Kidney epithelial cell (primary cell): Measurements from ENCODE around the gene NOCT. TPM values are rescaled to one million over a fixed set of nuclear protein-coding genes. Genes with fewer than 3 reads are reported as not detected.
A peak's percentile ranks its signal among the peaks of the same experiment; 100 is the strongest.
"Not testable (repeated sequence)": the region's sequence is repeated elsewhere in the genome, so short reads cannot be mapped to it uniquely, and the experiment has no call there.

Experiments
- DNase-seq: peaks from one replicate; pipeline ENCODE4 v3.0.0-alpha.2; 2010; ENCODE audit warnings: low read depth
- H3K27me3 ChIP-seq: 2 replicates; pipeline ENCODE4 v1.6.0; 2011; ENCODE audit warnings: low read length; ENCODE audit not compliant: control insufficient read depth, insufficient read depth
- H3K36me3 ChIP-seq: 2 replicates; pipeline ENCODE4 v1.5.1; 2011; ENCODE audit warnings: low read length; ENCODE audit not compliant: control insufficient read depth, insufficient read depth
- H3K4me3 ChIP-seq: 2 replicates; pipeline ENCODE4 v1.5.1; 2011; ENCODE audit warnings: low read depth, mild to moderate bottlenecking, control low read depth, low read length
- total RNA-seq: library from RNA; depleted of rRNA; stranded (reverse); fragments of >200 nt; gene quantifications from 2 replicates; pipeline ENCODE4 v1.2.3, GENCODE V29; 2015
- TF ChIP-seq, protein P1 (sequence below): IDR thresholded peaks from 2 replicates; pipeline ENCODE4 v1.5.1; 2011; ENCODE audit warnings: mild to moderate bottlenecking, moderate library complexity, low read length, control low read depth, inconsistent platforms; ENCODE audit not compliant: insufficient read depth, poor library complexity, severe bottlenecking

Gene NOCT
- total RNA-seq, 1 donor from 2014 or later: 37.5 TPM

DNA sequence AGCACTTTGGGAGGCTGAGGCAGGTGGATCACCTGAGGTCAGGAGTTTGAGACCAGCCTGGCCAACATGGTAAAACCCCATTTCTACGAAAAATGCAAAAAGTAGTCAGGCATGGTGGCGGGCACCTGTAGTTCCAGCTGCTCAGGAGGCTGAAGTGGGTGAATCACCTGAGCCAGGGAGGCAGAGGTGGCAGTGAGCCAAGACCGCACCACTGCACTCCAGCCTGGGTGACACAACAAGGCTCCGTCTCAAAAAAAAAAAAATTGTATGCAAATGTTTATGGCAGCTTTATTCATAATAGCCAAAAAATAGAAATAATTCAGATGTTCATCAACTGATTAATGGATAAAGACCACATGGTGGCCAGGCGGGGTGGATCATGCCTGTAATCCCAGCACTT lies 9.8 kb upstream of the NOCT start:
- Histone ChIP-seq H3K4me3 (no peak overlapping the region), H3K36me3 (no peaks in the 10 kb centered on the region), H3K27me3 (no peaks in the 10 kb centered on the region)
- DNase-seq: no peak
- TF ChIP-seq, protein P1, sequence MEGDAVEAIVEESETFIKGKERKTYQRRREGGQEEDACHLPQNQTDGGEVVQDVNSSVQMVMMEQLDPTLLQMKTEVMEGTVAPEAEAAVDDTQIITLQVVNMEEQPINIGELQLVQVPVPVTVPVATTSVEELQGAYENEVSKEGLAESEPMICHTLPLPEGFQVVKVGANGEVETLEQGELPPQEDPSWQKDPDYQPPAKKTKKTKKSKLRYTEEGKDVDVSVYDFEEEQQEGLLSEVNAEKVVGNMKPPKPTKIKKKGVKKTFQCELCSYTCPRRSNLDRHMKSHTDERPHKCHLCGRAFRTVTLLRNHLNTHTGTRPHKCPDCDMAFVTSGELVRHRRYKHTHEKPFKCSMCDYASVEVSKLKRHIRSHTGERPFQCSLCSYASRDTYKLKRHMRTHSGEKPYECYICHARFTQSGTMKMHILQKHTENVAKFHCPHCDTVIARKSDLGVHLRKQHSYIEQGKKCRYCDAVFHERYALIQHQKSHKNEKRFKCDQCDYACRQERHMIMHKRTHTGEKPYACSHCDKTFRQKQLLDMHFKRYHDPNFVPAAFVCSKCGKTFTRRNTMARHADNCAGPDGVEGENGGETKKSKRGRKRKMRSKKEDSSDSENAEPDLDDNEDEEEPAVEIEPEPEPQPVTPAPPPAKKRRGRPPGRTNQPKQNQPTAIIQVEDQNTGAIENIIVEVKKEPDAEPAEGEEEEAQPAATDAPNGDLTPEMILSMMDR: no peak

DNA sequence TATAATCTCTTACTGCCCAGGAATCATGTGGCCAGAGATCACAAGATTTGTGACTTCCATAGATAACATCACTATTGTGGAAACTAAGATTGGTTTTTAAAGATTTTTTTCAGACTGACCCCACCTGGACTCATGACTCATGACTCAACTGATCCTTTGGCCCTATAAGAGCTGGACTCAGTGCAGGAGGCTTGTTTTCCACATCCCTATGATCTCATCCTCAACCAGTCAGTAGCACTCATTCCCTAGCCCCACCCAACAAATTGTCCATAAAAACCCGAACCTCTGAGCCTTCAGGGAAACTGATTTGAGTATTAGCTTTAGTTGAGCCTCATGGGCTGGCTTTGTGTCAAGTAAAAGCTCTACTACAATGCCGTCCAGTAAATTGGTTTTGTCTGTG lies 7.9 kb upstream of the NOCT start:
- TF ChIP-seq, protein P1: no peak
- no peaks in the 10 kb centered on the region for H3K27me3 ChIP-seq
- no peak for DNase-seq
- H3K36me3 ChIP-seq: no peaks in the 10 kb centered on the region
- H3K4me3 ChIP-seq: no peak overlapping the region

DNA sequence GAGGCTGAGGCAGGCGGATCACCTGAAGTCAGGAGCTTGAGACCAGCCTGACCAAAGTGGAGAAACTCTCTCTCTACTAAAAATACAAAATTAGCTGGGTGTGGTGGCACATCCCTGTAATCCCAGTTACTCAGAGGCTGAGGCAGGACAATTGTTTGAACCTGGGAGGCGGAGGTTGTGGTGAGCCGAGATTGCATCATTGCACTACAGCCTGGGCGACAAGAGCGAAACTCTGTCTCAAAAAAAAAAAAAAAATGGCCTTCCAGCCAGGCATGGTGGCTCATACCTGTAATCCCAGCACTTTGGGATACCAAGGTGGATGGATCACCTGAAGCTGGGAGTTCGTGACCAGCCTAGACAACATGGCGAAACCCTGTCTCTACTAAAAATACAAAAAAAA lies 7.3 kb upstream of the NOCT start:
- H3K36me3 ChIP-seq, H3K27me3 ChIP-seq, H3K4me3 ChIP-seq, DNase-seq: not testable (repeated sequence)

DNA sequence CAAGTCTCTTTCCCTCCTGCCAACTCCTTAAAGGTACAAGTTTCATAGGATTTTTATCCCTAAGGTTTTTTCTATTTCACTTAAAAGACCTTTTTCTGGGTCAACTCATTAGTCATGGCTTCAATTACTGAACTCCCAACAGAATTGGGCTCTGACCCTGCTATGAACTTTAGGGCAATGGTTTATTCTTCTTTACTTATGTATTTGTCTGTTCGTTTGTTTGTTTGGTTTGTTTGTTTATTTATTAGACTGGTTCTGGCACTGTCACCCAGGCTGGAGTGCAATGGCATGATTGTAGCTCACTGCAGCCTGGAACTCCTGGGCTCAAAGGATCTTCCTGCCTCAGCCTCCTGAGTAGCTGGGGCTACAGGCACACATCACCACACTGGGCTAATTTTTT lies 5.9 kb upstream of the NOCT start:
- DNase-seq: no peak
- H3K4me3 ChIP-seq: no peak overlapping the region
- TF ChIP-seq, protein P1: no peak
- H3K27me3 ChIP-seq: no peaks in the 10 kb centered on the region
- no peaks in the 10 kb centered on the region for H3K36me3 ChIP-seq

DNA sequence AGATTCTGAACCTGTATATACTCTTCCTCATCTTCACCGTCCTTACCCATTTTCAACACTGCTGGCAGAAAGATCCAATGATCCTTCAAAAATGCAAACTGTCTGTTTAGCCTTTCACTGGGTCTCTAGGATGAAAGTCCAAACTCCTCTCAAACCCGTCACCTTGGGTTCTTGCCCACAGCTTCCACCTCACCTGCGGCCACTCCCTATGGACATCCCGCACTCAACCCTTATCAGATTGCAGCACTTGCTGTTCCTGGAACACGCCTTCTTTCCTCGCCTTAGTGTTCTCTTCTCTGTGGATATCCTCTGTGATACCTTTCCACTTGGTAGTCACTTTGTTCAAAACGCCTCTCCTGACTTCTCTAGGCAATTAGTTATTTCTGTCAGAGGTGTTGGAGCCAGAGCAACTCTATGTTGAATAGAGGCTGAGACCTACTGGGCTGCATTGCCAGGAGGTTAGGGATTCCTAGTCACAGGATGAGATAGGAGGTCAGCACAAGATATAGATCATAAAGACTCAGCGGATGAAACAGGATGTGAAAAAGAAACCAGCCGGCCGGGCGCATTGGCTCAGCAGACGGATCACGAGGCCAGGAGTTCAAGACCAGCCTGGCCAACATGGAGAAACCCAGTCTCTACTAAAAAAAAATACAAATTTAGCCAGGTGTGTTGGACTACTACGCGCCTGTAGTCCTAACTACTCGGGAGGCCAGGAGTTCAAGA lies 4.2 kb upstream of the NOCT start:
- no peak for DNase-seq
- TF ChIP-seq, protein P1: no peak
- Histone ChIP-seq H3K36me3 (no peaks in the 10 kb centered on the region), H3K27me3 (no peaks in the 10 kb centered on the region), H3K4me3 (no peak overlapping the region)

DNA sequence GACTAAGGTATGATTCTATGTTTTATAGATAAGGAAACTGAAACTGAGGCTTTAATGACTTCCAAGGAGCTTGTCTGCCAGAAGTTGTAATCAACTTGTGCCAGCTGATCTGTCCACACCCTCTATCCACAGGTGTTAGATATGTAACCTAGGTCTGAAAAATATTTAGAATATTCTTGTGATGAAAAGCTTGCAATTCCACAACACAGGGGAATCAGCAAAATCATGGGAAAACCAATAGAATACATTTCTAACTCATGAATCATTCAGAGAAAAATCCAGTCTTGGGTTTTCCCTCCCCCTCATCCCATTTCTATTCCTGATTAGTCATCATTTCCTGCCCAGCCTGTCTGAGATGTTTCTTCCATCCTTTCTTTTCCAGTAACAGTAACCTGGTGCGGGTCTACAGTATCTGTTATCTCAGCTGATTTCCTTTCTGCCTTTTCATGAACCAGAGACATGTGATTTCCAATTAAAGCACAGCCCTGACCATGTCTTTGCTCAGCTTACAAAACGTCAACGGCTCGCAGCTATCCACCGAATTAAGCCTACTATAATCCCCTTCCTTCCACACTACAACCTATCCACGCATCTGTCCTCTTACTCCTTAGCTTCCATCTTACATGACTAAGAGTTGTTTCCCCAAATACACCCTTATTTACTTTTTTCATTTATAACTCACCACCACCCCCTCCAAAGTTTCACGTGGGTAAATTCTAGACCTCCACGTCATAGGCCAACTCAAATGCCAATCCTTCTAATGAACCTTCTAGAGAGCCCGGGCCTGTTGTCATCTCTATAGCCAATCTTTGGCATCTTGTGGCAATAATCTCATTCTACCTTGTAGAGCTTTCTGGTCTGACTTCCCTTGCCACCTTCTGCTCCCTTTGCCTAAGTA lies 961 bp upstream of the NOCT start:
- TF ChIP-seq, protein P1: no peak
- peak; percentile 90 for DNase-seq
- Histone ChIP-seq H3K36me3 (no peaks in the 10 kb centered on the region), H3K27me3 (no peaks in the 10 kb centered on the region), H3K4me3 (peak overlapping the region; percentile 30)
